ENCODE results near the gene ADAM15. TPM values are rescaled to one million over a fixed set of nuclear protein-coding genes. Genes with fewer than 3 reads are reported as not detected.

Gene ADAM15
- total and polyA plus RNA-seq, 5 experiments from 2014 or later: 2.8 to 21.9 (median 4.5) TPM

- Mint-ChIP-seq H3K27ac (peak overlapping the region in 6 of 10 donors; percentile 9 to 86 (median 37)), H3K9me3 (no peaks in the 10 kb centered on the region), H3K4me1 (peaks cover 11 to 30% (median 24%) of the 10 kb centered on the region in 4 donors), H3K36me3 (no peaks in the 10 kb centered on the region), H3K27me3 (peaks cover 0 to 2% (median 0%) of the 10 kb centered on the region in 5 donors), H3K4me3 (peak overlapping the region; percentile 79 to 91 (median 86))
- no peak for ATAC-seq
- POLR2A ChIA-PET: interaction anchor here (1.3 to 2.7 kb wide), 3 partner anchors 11 to 35 kb away, joined by 5 to 15 read pairs (median 11); no protein-coding TSS in a partner anchor
- DNase-seq: no peak
These were observed 1.2 kb upstream of the ADAM15 start for GRCh38 chr1:155049651-155050559.

- peaks cover 9 to 27% (median 22%) of the 10 kb centered on the region in 4 donors for H3K4me1 Mint-ChIP-seq
- no peaks in the 10 kb centered on the region for H3K9me3 Mint-ChIP-seq
- H3K4me3 Mint-ChIP-seq: peak overlapping the region; percentile 71 to 86 (median 83)
- DNase-seq: no peak
- H3K27me3 Mint-ChIP-seq: peaks cover 0 to 2% (median 0%) of the 10 kb centered on the region in 5 donors
- POLR2A ChIA-PET: interaction anchor here (0.5 to 2.7 kb wide), 13 partner anchors 10 to 113 kb away, joined by 3 to 15 read pairs (median 5); partner anchors contain the start of genes EFNA3, EFNA4, PBXIP1 and PYGO2
- peaks cover 0 to 4% (median 4%) of the 10 kb centered on the region in 3 donors for H3K36me3 Mint-ChIP-seq
- peak overlapping the region in 1 of 10 donors; percentile 9 for H3K27ac Mint-ChIP-seq
- peak in 1 of 2 donors; percentile 4 for ATAC-seq
These were observed 243 bp downstream of the ADAM15 start for GRCh38 chr1:155051342-155051776.

- peak overlapping the region; percentile 71 to 86 (median 83) for H3K4me3 Mint-ChIP-seq
- no peaks in the 10 kb centered on the region for H3K9me3 Mint-ChIP-seq
- H3K27me3 Mint-ChIP-seq: peaks cover 0 to 2% (median 0%) of the 10 kb centered on the region in 5 donors
- DNase-seq (peak in 6 of 10 donors; percentile 13 to 45 (median 32)), ATAC-seq (peak; percentile 41 to 47)
- H3K27ac Mint-ChIP-seq: peak overlapping the region in 9 of 10 donors; percentile 9 to 81 (median 48)
- peaks cover 0 to 4% (median 4%) of the 10 kb centered on the region in 3 donors for H3K36me3 Mint-ChIP-seq
- POLR2A ChIA-PET: interaction anchor here (0.5 to 2.7 kb wide), 10 partner anchors 9 to 113 kb away, joined by 3 to 15 read pairs (median 5); partner anchors contain the start of genes EFNA3, EFNA4, PBXIP1 and PYGO2
- H3K4me1 Mint-ChIP-seq: peaks cover 9 to 27% (median 22%) of the 10 kb centered on the region in 4 donors
These were observed 772 bp downstream of the ADAM15 start for GRCh38 chr1:155051777-155052398.

GRCh38 chr1:155052439-155053395 lies 1.6 kb downstream of the ADAM15 start:
- POLR2A ChIA-PET: interaction anchor here (0.8 to 2.7 kb wide), 5 partner anchors 8 to 98 kb away, joined by 3 to 15 read pairs (median 5); partner anchors contain the start of gene EFNA4
- DNase-seq: peak in 4 of 10 donors; percentile 11 to 22 (median 18)

GRCh38 chr1:155053531-155054105 lies 2.5 kb downstream of the ADAM15 start:
- POLR2A ChIA-PET: interaction anchor here (2.4 kb wide), 1 partner anchor 31 kb away, joined by 7 read pairs; no protein-coding TSS in a partner anchor
- peaks cover 9 to 27% (median 22%) of the 10 kb centered on the region in 4 donors for H3K4me1 Mint-ChIP-seq
- peaks cover 0 to 6% (median 4%) of the 10 kb centered on the region in 3 donors for H3K36me3 Mint-ChIP-seq
- ATAC-seq (no peak), DNase-seq (no peak)
- no peaks in the 10 kb centered on the region for H3K27me3 Mint-ChIP-seq
- H3K4me3 Mint-ChIP-seq: peak overlapping the region; percentile 7 to 84 (median 45)
- H3K27ac Mint-ChIP-seq: peak overlapping the region in 2 of 10 donors; percentile 43 to 48
- H3K9me3 Mint-ChIP-seq: no peaks in the 10 kb centered on the region

More at GRCh38 chr1:155052439-155053395, 1.6 kb downstream of the ADAM15 start:
- no peaks in the 10 kb centered on the region for H3K27me3 Mint-ChIP-seq
- peak in 1 of 2 donors; percentile 32 for ATAC-seq
- peaks cover 0 to 4% (median 4%) of the 10 kb centered on the region in 3 donors for H3K36me3 Mint-ChIP-seq
- peak overlapping the region in 7 of 10 donors; percentile 43 to 81 (median 52) for H3K27ac Mint-ChIP-seq
- H3K9me3 Mint-ChIP-seq: no peaks in the 10 kb centered on the region
- peak overlapping the region; percentile 71 to 86 (median 83) for H3K4me3 Mint-ChIP-seq
- H3K4me1 Mint-ChIP-seq: peaks cover 9 to 27% (median 22%) of the 10 kb centered on the region in 4 donors

GRCh38 chr1:155057104-155057503 lies 6.0 kb downstream of the ADAM15 start:
- ATAC-seq (no peak), DNase-seq (no peak)
- H3K4me3 Mint-ChIP-seq: no peak overlapping the region
- H3K4me1 Mint-ChIP-seq: peaks cover 14 to 23% (median 22%) of the 10 kb centered on the region in 4 donors
- H3K27me3 Mint-ChIP-seq: no peaks in the 10 kb centered on the region
- no peaks in the 10 kb centered on the region for H3K9me3 Mint-ChIP-seq
- H3K36me3 Mint-ChIP-seq: peaks cover 0 to 6% (median 4%) of the 10 kb centered on the region in 3 donors
- no peak overlapping the region for H3K27ac Mint-ChIP-seq
- POLR2A ChIA-PET: interaction anchor here (1.4 kb wide), 1 partner anchor 24 kb away, joined by 3 read pairs; no protein-coding TSS in a partner anchor

GRCh38 chr1:155057788-155058211 lies 6.7 kb downstream of the ADAM15 start:
- ATAC-seq (no peak), DNase-seq (no peak)
- peaks cover 0 to 6% (median 4%) of the 10 kb centered on the region in 3 donors for H3K36me3 Mint-ChIP-seq
- no peak overlapping the region for H3K27ac Mint-ChIP-seq
- no peaks in the 10 kb centered on the region for H3K9me3 Mint-ChIP-seq
- H3K4me3 Mint-ChIP-seq: no peak overlapping the region
- no peaks in the 10 kb centered on the region for H3K27me3 Mint-ChIP-seq
- POLR2A ChIA-PET: interaction anchor here (1.4 kb wide), 1 partner anchor 23 kb away, joined by 3 read pairs; no protein-coding TSS in a partner anchor
- H3K4me1 Mint-ChIP-seq: peaks cover 10 to 22% (median 21%) of the 10 kb centered on the region in 4 donors

- DNase-seq: no peak
- Mint-ChIP-seq H3K9me3 (no peaks in the 10 kb centered on the region), H3K36me3 (peaks cover 0 to 6% (median 4%) of the 10 kb centered on the region in 3 donors), H3K4me1 (peaks cover 16 to 37% (median 32%) of the 10 kb centered on the region in 4 donors), H3K4me3 (no peak overlapping the region), H3K27me3 (no peaks in the 10 kb centered on the region), H3K27ac (no peak overlapping the region)
- ATAC-seq: no peak
- POLR2A ChIA-PET: interaction anchor here (0.8 to 5.4 kb wide), 5 partner anchors 9 to 57 kb away, joined by 4 to 44 read pairs (median 15); partner anchors contain the start of genes ADAM15 and EFNA3
These were observed 9.6 kb downstream of the ADAM15 start for GRCh38 chr1:155060736-155061135.

- POLR2A ChIA-PET: interaction anchor here (0.8 to 5.4 kb wide), 9 partner anchors 10 to 502 kb away, joined by 3 to 44 read pairs (median 4); partner anchors contain the start of genes ADAM15, EFNA3 and PMVK
- Mint-ChIP-seq H3K4me1 (peaks cover 16 to 44% (median 34%) of the 10 kb centered on the region in 4 donors), H3K36me3 (peaks cover 0 to 3% (median 2%) of the 10 kb centered on the region in 3 donors), H3K4me3 (peak overlapping the region in 9 of 10 donors; percentile 32 to 79 (median 72)), H3K27me3 (no peaks in the 10 kb centered on the region), H3K27ac (peak overlapping the region in 4 of 10 donors; percentile 28 to 87 (median 64)), H3K9me3 (no peaks in the 10 kb centered on the region)
- peak; percentile 88 to 98 (median 92) for DNase-seq
- ATAC-seq: peak; percentile 57 to 66
These were observed 10.4 kb downstream of the ADAM15 start for GRCh38 chr1:155061381-155062150.

GRCh38 chr1:155062151-155062686 lies 11.1 kb downstream of the ADAM15 start:
- Mint-ChIP-seq H3K9me3 (no peaks in the 10 kb centered on the region), H3K27me3 (no peaks in the 10 kb centered on the region), H3K4me1 (peaks cover 21 to 50% (median 34%) of the 10 kb centered on the region in 4 donors), H3K36me3 (peaks cover 0 to 8% (median 2%) of the 10 kb centered on the region in 3 donors), H3K27ac (no peak overlapping the region), H3K4me3 (peak overlapping the region; percentile 81 to 98 (median 94))
- DNase-seq: no peak
- no peak for ATAC-seq
- POLR2A ChIA-PET: interaction anchor here (0.8 to 5.4 kb wide), 9 partner anchors 10 to 502 kb away, joined by 3 to 44 read pairs (median 5); partner anchors contain the start of genes ADAM15, EFNA3 and PMVK

All from naive thymus-derived CD8-positive, alpha-beta T cell (primary cell).